Panc1 (cell line): ENCODE results near the gene CPA5.

ENCODE experiments used
- POLR2AphosphoS5 ChIP-seq: IDR thresholded peaks from 2 replicates; pipeline ENCODE4 v1.6.1; 2012; ENCODE audit warnings: mild to moderate bottlenecking, low read depth, low read length, moderate library complexity
- SIN3A ChIP-seq: IDR thresholded peaks from 2 replicates; pipeline ENCODE4 v1.6.1; 2012; ENCODE audit warnings: low read depth, mild to moderate bottlenecking, low read length, moderate library complexity, borderline replicate concordance; ENCODE audit not compliant: insufficient read depth
- TCF7L2 ChIP-seq: IDR thresholded peaks from 2 replicates; pipeline ENCODE4 v1.6.1; 2011; ENCODE audit warnings: mild to moderate bottlenecking, low read depth, low read length, inconsistent platforms
- TF ChIP-seq, protein P1 (sequence below): fragments of 450-650 bp; IDR thresholded peaks from 2 replicates; pipeline ENCODE4 v1.5.1; 2017; ENCODE audit warnings: mild to moderate bottlenecking
- TF ChIP-seq, protein P2 (sequence below), 2 experiments: IDR thresholded peaks; 2 replicates each; pipeline ENCODE4 v1.6.1; 2011 to 2012; ENCODE audit warnings: low read depth in 2 of 2, control low read depth in 1 of 2, low read length in 1 of 2, mild to moderate bottlenecking in 1 of 2, moderate library complexity in 1 of 2; ENCODE audit not compliant: insufficient read depth in 1 of 2

DNA sequence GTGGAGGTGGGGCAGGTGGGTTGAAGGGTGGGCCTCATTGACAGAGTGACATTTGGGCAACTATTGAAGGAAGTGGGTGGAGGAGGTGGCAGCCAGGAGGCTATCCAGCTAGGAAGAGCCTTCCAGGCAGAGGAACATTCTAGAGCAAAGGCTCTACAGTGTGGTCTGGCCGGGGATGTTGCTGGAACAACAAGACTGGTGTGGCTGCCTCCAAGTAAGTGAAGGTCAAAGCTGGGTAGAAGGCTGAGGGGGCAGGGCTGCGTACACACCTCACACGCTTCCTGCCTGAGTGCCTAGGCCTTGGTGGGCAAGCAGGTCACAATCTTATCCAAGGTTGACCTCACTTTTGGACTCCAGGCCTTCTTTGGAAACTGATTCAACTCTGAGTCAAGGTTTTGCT, 42.3 kb downstream of the CPA5 start:
- TF ChIP-seq, protein P1, sequence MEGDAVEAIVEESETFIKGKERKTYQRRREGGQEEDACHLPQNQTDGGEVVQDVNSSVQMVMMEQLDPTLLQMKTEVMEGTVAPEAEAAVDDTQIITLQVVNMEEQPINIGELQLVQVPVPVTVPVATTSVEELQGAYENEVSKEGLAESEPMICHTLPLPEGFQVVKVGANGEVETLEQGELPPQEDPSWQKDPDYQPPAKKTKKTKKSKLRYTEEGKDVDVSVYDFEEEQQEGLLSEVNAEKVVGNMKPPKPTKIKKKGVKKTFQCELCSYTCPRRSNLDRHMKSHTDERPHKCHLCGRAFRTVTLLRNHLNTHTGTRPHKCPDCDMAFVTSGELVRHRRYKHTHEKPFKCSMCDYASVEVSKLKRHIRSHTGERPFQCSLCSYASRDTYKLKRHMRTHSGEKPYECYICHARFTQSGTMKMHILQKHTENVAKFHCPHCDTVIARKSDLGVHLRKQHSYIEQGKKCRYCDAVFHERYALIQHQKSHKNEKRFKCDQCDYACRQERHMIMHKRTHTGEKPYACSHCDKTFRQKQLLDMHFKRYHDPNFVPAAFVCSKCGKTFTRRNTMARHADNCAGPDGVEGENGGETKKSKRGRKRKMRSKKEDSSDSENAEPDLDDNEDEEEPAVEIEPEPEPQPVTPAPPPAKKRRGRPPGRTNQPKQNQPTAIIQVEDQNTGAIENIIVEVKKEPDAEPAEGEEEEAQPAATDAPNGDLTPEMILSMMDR = no peak
- no peak for TF ChIP-seq POLR2AphosphoS5
- TF ChIP-seq, protein P2, sequence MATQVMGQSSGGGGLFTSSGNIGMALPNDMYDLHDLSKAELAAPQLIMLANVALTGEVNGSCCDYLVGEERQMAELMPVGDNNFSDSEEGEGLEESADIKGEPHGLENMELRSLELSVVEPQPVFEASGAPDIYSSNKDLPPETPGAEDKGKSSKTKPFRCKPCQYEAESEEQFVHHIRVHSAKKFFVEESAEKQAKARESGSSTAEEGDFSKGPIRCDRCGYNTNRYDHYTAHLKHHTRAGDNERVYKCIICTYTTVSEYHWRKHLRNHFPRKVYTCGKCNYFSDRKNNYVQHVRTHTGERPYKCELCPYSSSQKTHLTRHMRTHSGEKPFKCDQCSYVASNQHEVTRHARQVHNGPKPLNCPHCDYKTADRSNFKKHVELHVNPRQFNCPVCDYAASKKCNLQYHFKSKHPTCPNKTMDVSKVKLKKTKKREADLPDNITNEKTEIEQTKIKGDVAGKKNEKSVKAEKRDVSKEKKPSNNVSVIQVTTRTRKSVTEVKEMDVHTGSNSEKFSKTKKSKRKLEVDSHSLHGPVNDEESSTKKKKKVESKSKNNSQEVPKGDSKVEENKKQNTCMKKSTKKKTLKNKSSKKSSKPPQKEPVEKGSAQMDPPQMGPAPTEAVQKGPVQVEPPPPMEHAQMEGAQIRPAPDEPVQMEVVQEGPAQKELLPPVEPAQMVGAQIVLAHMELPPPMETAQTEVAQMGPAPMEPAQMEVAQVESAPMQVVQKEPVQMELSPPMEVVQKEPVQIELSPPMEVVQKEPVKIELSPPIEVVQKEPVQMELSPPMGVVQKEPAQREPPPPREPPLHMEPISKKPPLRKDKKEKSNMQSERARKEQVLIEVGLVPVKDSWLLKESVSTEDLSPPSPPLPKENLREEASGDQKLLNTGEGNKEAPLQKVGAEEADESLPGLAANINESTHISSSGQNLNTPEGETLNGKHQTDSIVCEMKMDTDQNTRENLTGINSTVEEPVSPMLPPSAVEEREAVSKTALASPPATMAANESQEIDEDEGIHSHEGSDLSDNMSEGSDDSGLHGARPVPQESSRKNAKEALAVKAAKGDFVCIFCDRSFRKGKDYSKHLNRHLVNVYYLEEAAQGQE (IDR thresholded peaks at IDR 0.05; ENCODE audit: insufficient read depth in 1 of 2, low read depth in 2 of 2, low read length in 1 of 2) = no peak
- no peak for TF ChIP-seq TCF7L2
- TF ChIP-seq SIN3A = no peak
